ENCODE measurements around the gene ARPC1B. TPM values are rescaled to one million over a fixed set of nuclear protein-coding genes. Genes with fewer than 3 reads are reported as not detected.

ARPC1B gene
- total and polyA plus RNA-seq, 9 of the 15 experiments (the other 6 are each of a cell fraction or from before 2014, with no cell fraction given) = 6.7 to 357 (median 211) TPM

DNA sequence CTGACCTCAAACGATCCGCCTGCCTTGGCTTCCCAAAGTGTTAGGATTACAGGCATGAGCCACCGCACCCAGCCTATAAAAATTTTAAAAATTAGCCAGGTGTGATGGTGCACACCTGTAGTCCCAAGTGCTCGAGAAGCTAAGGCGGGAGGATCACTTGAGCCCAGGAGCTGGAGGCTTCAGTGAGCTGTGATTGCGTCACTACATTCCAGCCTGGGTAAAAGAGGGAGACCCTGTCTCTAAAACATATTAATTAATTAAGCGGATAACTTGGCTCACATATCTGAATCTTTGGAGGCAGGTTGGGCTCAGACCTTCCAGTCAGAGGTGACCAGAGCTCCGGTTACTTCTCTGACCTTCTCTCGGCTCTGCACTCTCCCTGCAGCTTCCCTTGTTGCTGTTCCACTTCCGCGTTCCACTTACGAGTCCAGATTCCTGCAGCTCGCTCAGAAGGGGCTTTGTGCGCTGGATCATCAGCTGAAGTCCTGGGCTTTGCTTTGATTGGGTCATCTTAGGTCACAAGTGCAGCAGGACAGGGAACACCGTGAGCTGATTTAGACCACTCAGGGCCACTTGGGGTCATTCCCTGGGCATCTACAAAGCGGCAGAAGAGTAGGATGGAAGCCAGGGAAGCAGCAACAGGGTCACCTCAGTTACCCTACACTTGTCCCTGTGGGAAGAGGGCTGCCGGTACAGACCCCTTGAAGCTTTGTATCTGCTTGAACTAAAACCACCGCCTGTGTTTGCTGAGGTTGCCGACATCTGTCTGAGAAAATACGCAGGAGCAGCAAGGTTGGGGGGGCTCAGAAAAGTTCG is 2.0 kb upstream of the ARPC1B start:
- ChIA-PET POLR2A (interaction anchor here (0.6 to 1.2 kb wide), 6 partner anchors 34 to 189 kb away, joined by 3 to 4 read pairs (median 3); no protein-coding TSS in a partner anchor), CTCF (ENCODE audit: low intra/inter-chr PET ratio) (no interaction called here)
- WGBS (ENCODE audit: insufficient coverage, low coverage, missing lambda C conversion rate) = 76% methylated on average over 21 of the region's 21 CpGs
- Histone ChIP-seq H3K9ac (ENCODE audit: insufficient read depth in 1 of 2, low read depth in 2 of 2, low read length in 2 of 2) (peak overlapping the region in 1 of 2 experiments; percentile 58; a peak in 1 of 4 replicates), H4K20me1 (replicated peaks; ENCODE audit: control insufficient read depth, insufficient read depth, low read length) (no peaks in the 10 kb centered on the region; the same call in 1 of the 2 replicates), H3K4me1 (replicated peaks in 1 of 2; ENCODE audit: control insufficient read depth in 2 of 2, insufficient read depth in 2 of 2, low read length in 2 of 2) (peaks cover 28 to 54% of the 10 kb centered on the region in 2 experiments), H3K79me2 (ENCODE audit: control insufficient read depth, insufficient read depth, low read length) (peaks cover 28% of the 10 kb centered on the region), H3K27me3 (ENCODE audit: control insufficient read depth in 2 of 2, insufficient read depth in 2 of 2, low read length in 2 of 2) (no peaks in the 10 kb centered on the region), H3K27ac (ENCODE audit: extremely low read depth, low read depth, low read length) (no peak overlapping the region), H3K4me3 (no peak overlapping the region), H2AFZ (ENCODE audit: low read depth, low read length) (no peak overlapping the region), H3K36me3 (ENCODE audit: control insufficient read depth, insufficient read depth, low read length) (peaks cover 15% of the 10 kb centered on the region; the same call in 2 of the 3 replicates), H3K9me3 (replicated peaks; ENCODE audit: control insufficient read depth, insufficient read depth, low read depth, low read length) (no peaks in the 10 kb centered on the region), H3K9me1 (ENCODE audit: control insufficient read depth, insufficient read depth, low read length) (no peaks in the 10 kb centered on the region), H3K4me2 (ENCODE audit: insufficient read depth, low read length) (no peak overlapping the region)
- TF ChIP-seq CEBPG (CRISPR knock-in tag; IDR thresholded peaks at IDR 0.05) (no peak), CEBPG (tag; conservative IDR thresholded peaks at IDR 0.05 in 1 of 2, IDR thresholded peaks at IDR 0.05 in 1 of 2) (peak; percentile 21 to 60; a peak in 2 of 4 replicates), ARID3A (IDR thresholded peaks at IDR 0.05; ENCODE audit: borderline replicate concordance, low read depth, low read length) (no peak), HMBOX1 (IDR thresholded peaks at IDR 0.05) (no peak), RBFOX2 (IDR thresholded peaks at IDR 0.05; ENCODE audit: low read depth, low read length) (no peak), CEBPB (tag; IDR thresholded peaks at IDR 0.05) (peak; percentile 89), KDM1A (IDR thresholded peaks at IDR 0.05) (peak; percentile 13 to 31; a peak in 2 of 4 replicates), GABPB1 (CRISPR knock-in tag; IDR thresholded peaks at IDR 0.05) (no peak)
- TF ChIP-seq, protein P1, sequence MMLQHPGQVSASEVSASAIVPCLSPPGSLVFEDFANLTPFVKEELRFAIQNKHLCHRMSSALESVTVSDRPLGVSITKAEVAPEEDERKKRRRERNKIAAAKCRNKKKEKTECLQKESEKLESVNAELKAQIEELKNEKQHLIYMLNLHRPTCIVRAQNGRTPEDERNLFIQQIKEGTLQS (IDR thresholded peaks at IDR 0.05) = peak; percentile 33; the same call in 1 of the 2 replicates
- TF ChIP-seq, protein P1 (CRISPR knock-in tag; conservative IDR thresholded peaks at IDR 0.05) = no peak
- intact Hi-C loops (cut with micrococcal nuclease) = no loop called here
- no peak for FAIRE-seq
- peak in 1 of 4 experiments; percentile 24 for DNase-seq (ENCODE audit: extremely low read depth in 1 of 4, low spot score in 3 of 4)
- no peak for ATAC-seq
- in situ Hi-C loops (cut with MboI) = no loop called here
- no TSS peak for BruUV-seq (replicated peaks)

Measured in K562 (cell line).